Limb (tissue), 2 donors: ENCODE results near the gene SLC39A5.

Source experiments
- DNase-seq, 2 donors: peaks; one replicate each; pipeline ENCODE4 v3.0.0-alpha.2; 2016; ENCODE audit errors: extremely low spot score in 2 of 2

SLC39A5 gene

DNA sequence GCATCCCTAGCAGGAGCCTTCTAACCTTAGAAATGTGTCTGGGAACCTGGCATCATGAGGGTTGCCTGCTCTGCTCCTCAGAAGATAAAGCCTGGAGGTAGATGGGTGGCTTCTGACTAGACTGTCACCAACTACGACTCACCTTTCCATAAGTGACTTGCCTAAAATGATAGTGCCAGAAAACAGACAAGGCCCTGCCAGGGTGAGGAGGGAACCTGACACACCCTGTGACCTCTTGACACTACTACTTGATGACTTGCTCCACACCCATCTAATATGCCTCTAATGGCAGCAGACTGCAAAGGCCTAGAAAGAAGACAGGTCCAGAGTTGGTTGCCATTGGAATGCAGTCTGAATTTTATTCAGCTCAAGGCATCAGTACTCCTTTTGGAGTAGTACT lies 17.5 kb upstream of the SLC39A5 start:
- DNase-seq = no peak

DNA sequence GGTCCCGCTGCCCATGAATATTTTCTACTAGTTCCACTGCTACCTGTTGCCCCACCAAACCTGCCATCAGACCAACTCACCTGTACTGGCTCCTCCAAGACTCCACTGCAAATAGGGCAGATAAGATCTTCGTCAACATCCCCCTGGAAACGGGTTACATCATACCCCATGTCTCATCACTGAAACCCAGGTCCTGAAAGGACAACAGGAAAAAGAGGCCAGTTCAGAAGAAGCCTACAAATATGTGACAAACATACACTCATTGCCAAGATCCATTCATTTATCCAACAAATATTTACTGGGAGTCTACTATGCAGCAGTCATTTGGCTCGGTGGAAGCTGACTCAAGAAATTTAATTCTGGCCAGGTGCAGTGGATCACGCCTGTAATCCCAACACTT lies 16.0 kb upstream of the SLC39A5 start:
- DNase-seq = no peak

DNA sequence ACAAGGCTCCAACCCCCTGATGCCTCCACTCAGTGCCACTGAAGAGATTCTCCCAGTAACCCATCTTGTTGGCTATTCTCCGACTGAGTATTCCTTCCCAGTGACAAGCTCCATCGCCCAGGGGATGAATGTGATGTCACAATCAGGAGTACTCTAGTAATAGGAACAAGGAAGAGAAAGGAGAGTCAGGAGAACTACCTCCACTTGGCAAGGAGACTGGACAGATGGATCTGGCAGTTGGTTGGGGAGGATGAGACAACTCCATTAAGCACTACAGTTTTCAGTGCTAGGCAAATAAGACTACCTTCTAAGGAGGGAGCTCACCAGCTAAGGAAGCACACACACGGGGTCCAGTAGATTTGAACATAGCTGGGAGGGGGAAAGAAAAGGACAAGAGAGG lies 13.4 kb upstream of the SLC39A5 start:
- no peak for DNase-seq

- no peak for DNase-seq
Observed at GRCh38 chr12:56219840-56220239, 10.0 kb upstream of the SLC39A5 start.

GRCh38 chr12:56220611-56221231 lies 9.1 kb upstream of the SLC39A5 start:
- DNase-seq = no peak

DNA sequence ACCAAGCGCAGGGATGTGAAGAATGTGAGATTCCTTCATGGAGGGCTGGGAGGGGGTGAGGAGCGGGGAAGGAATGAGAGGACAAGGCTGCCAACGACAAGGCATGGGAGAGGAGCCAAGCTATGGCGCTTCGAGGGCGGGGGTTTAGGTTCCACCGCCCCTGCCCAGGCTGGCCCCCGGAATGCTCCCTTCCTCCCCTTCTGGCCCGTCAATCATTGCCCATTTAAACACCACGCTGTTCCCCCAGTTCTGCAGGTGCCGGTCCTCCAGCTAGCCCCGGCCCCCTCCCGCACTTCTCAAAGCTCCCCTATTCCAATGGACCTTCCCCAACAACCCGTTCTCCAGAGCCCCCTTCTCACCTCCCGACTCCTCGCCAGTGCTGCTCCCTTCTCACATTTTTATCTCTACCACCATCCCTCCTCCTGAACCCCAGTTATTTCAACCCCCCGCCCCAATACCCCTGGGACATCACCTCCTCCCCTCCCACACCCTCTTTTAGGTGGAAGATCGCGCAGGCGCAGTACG lies 8.6 kb upstream of the SLC39A5 start:
- DNase-seq = peak; percentile 77 to 81

DNA sequence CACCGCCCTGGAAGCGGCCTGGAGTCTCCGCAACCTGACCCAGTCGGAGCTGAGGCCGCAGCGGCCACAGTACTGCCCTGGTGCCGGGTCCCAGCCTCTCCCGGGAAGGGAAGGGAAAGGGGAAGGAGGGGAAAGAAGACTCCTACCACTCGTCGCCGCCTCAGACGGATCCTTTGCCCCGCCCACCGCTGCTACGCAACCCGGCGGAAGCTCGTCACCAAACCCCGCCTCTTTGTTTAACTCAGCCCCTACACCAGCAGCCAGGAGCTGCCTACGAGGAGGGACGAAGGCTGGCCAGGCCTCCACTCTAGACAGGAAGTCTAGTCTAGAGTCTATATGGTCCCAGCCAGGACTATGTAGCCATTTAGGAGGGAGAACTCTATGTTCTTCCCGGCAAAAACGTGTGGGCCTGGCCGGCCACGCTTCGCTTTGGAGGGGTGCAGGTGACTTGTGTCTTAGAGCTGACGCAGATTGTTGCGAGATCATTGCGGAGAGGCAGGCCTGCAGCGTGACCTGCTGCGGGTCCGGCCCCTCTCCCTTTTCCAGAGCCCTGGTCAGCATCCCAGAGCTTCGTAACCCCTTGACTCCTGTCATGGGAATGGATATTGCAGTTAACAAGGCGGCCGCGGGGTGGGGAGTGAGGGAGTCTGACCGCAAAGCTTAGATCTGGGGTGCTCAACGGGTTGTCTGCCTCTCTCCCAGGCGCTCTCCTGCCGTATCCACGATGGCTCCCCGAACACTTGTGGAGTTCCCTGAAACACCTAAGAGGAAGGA lies 7.9 kb upstream of the SLC39A5 start, which contains the start of gene RNF41:
Gene RNF41 (minus strand): TSS at position 166 of the 774 bp plus-strand sequence. CDS start 7,875 bp downstream, outside the sequence.
- DNase-seq = peak; percentile 98

GRCh38 chr12:56222531-56222895 lies 7.3 kb upstream of the SLC39A5 start:
- peak in 1 of 2 donors; percentile 1 for DNase-seq

GRCh38 chr12:56223571-56224101 lies 6.2 kb upstream of the SLC39A5 start:
- no peak for DNase-seq

- peak; percentile 98 to 99 for DNase-seq
Observed at GRCh38 chr12:56224102-56224701, 5.6 kb upstream of the SLC39A5 start, which contains the start of gene NABP2. Gene NABP2, plus strand, starts transcription at chr12:56224342. Its CDS starts 515 bp downstream, at chr12:56224857.

GRCh38 chr12:56224954-56225353 lies 4.9 kb upstream of the SLC39A5 start:
- no peak for DNase-seq

- no peak for DNase-seq
Observed at GRCh38 chr12:56229082-56229481, 769 bp upstream of the SLC39A5 start.

GRCh38 chr12:56230432-56231183 lies 757 bp downstream of the SLC39A5 start:
- DNase-seq = no peak

GRCh38 chr12:56231184-56231582 lies 1.3 kb downstream of the SLC39A5 start:
- no peak for DNase-seq

DNA sequence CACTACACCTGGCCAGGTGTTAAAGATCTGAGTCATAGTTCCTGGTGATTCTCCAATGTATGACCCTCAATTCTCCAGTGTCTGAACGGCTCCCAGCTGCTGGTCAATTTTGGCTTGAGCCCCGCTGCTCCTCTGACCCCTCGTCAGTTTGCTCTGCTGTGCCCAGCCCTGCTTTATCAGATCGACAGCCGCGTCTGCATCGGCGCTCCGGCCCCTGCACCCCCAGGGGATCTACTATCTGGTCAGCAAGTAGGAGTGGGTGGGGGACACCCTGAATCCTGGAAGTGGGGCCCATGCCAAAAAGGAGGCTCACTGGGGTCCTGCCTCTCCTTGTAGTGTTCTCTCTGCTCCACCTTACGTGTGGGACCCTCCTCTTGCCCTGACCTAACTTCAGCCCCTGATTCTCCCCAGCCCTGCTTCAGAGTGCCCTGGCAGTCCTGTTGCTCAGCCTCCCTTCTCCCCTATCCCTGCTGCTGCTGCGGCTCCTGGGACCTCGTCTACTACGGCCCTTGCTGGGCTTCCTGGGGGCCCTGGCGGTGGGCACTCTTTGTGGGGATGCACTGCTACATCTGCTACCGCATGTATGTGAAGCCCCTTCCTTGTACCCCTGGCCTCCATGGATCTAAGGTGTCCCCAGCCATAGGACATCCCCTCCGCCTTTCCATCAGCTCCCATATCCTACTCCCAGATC lies 5.0 kb downstream of the SLC39A5 start:
- DNase-seq = no peak

DNA sequence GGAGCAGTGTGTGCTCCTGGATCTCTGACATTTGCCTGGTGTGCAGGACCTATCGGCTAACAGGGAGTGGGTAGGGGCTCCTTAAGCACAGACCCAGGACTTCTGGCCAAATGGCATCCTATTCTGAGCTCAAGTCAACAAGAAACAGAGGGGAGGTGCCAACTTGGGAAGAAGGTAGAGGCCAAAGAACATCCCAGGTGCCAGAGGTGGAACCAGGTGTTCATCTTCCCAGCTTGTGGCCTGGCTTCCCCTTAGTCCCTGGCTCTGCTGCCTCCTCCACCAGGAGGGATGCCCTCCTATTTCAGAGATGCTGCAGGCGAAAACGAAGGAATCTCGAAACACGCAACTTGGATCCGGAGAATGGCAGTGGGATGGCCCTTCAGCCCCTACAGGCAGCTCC lies 6.2 kb downstream of the SLC39A5 start:
- DNase-seq = no peak

- no peak for DNase-seq
Observed at GRCh38 chr12:56236985-56237384, 7.1 kb downstream of the SLC39A5 start.

DNA sequence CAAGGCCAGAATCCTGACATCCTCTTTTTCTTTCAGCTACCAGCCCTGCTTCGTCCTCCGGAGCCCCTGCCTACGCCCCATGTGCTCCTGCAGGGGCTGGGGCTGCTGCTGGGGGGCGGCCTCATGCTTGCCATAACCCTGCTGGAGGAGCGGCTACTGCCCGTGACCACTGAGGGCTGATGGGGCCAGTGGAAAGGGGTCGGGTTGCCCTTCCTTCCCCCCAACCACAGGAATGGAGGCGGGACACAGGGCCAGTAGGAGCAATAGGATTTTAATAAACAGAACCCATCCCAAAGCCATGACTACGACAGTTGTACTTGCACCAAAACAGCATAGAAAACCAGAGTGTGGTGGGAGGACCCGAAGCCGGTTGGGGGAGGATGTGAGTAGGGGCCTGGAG lies 7.7 kb downstream of the SLC39A5 start:
- DNase-seq = no peak

GRCh38 chr12:56241424-56242303 lies 11.8 kb downstream of the SLC39A5 start:
- no peak for DNase-seq

DNA sequence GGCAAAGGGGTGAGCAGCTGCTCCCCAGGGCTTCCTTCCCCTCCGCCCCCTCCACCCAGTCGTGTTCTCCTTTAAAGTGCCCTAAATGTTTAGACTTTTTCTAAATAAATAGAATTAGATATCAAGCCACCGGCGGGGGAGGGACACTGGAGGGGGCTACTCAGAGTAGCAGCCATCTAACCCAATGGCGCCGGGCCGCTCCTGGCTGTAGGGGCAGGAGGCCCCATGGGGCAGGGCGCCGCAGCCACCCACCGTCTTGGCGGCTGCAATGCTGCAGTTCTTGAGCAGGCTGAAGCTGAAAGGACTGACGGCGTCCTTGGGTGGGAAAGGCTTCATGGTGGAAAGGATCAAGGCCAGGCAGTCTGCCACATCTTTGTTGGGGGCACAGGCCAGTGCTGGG lies 13.1 kb downstream of the SLC39A5 start:
- no peak for DNase-seq
